ENCODE results near the gene TXLNG. TPM values are rescaled to one million over a fixed set of nuclear protein-coding genes. Genes with fewer than 3 reads are reported as not detected.

Gene TXLNG

DNA sequence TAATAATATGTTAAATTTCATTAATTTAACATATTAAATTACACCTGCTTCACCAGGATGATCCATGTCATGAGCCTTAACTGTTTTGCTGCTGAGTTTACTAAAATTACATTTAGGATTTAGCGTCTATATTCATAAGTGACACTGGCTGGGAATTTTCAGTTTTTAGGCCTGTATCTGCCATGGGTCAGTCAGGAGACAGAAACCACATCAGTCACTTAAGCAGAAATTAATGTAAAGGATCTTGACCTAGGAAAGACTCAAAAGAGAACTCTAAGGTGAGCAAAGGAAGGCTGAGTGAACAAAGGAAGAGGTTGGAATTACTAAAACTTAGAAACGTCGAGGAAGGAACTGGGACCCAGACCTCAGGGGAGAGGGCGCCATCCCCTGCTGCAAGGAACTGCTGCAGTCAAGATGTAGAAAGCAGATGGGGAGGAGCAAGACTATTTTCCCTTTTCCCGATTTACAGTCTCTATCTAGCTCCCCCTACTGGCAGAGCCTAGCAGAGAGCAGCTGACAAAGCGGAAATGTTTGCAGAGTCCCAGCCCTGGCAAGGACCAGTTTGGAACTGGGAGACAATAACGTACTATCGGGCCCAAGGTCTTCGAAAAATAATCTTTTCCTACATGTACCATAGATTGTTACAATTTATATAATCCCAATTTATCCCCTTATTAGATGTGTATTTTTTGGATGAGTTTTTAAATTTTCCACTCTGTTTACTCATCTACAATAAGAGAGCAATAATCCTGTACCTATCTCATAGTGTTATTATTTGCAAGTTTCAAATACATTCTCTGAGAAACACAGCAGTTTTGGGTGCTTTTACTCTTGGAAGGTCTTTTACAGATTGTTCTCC, 106.5 kb downstream of the TXLNG start:
- Histone ChIP-seq H2BK120ac (ENCODE audit: low read depth, low read length) (no peak overlapping the region), H3K23ac (ENCODE audit: low read depth, low read length, poor library complexity) (no peak overlapping the region), H3K4me2 (ENCODE audit: insufficient read depth, low read length, poor library complexity, severe bottlenecking) (no peak overlapping the region), H2AK5ac (ENCODE audit: low read depth, low read length) (no peak overlapping the region), H3K4me1 (ENCODE audit: control insufficient read depth in 2 of 2, insufficient read depth in 1 of 2, low read depth in 1 of 2, low read length in 2 of 2) (no peaks in the 10 kb centered on the region), H3K36me3 (replicated peaks in 1 of 2; ENCODE audit: control insufficient read depth in 2 of 2, insufficient read depth in 2 of 2, low read length in 2 of 2) (no peaks in the 10 kb centered on the region), H4K91ac (ENCODE audit: low read depth, low read length, poor library complexity) (no peak overlapping the region), H3K4ac (ENCODE audit: low read length) (no peak overlapping the region), H2BK15ac (ENCODE audit: low read length) (no peak overlapping the region), H2BK12ac (ENCODE audit: low read length) (no peak overlapping the region), H3K27me3 (ENCODE audit: control insufficient read depth in 3 of 3, insufficient read depth in 3 of 3, low read depth in 1 of 3, low read length in 3 of 3) (peaks cover 0 to 36% (median 0%) of the 10 kb centered on the region in 3 experiments), H4K8ac (ENCODE audit: low read depth, low read length) (no peak overlapping the region), H2BK5ac (ENCODE audit: low read length) (no peak overlapping the region), H3K27ac (replicated peaks; ENCODE audit: low read length) (no peak overlapping the region), H3K9ac (ENCODE audit: low read depth, low read length, poor library complexity) (no peak overlapping the region), H3K9me3 (replicated peaks in 1 of 2; ENCODE audit: control insufficient read depth in 2 of 2, insufficient read depth in 1 of 2, low read depth in 1 of 2, low read length in 2 of 2) (no peaks in the 10 kb centered on the region), H3K79me1 (ENCODE audit: low read depth, low read length) (no peaks in the 10 kb centered on the region), H3K4me3 (ENCODE audit: low read length in 2 of 2) (no peak overlapping the region), H3K14ac (ENCODE audit: low read length) (no peak overlapping the region), H3K18ac (ENCODE audit: low read length) (no peak overlapping the region), H2AFZ (ENCODE audit: low read length) (peak overlapping the region; percentile 77)
- DNase-seq (ENCODE audit: low spot score), result peak; percentile 58
- no CpG with 5 or more reads among the region's 9 CpGs for WGBS, 2 donors (ENCODE audit: extremely low coverage in 2 of 2, insufficient read length in 2 of 2, insufficient replicate concordance in 1 of 2)

Small RNA genes within 50 kb of the gene (small RNA-seq; reads per million reads assigned to genes)
- gene RNU4-6P (ENCODE audit: insufficient read depth) (not detected), gene RNU7-56P (ENCODE audit: insufficient read depth) (not detected), gene RPL12P49 (ENCODE audit: insufficient read depth) (not detected)

Measured in neuronal stem cell (in vitro differentiated cells).